Nephron (organoid): ENCODE results near the gene DHDDS.

Experiments
- H3K27ac Mint-ChIP-seq, 3 experiments: 2 replicates each; pipeline ENCODE4 v1.8.0; 2020; ENCODE audit warnings: mixed read lengths in 3 of 3, mild to moderate bottlenecking in 2 of 3, moderate library complexity in 1 of 3
- H3K27me3 Mint-ChIP-seq: 2 replicates; pipeline ENCODE4 v1.8.0; 2021; ENCODE audit warnings: low read depth, mild to moderate bottlenecking, moderate library complexity, mixed read lengths
- H3K36me3 Mint-ChIP-seq: 2 replicates; pipeline ENCODE4 v1.8.0; 2020; ENCODE audit warnings: low read depth, mixed read lengths
- H3K4me1 Mint-ChIP-seq: 2 replicates; pipeline ENCODE4 v1.8.0; 2020; ENCODE audit warnings: mixed read lengths
- H3K4me3 Mint-ChIP-seq, 3 experiments: 2 replicates each; pipeline ENCODE4 v1.8.0; 2020; ENCODE audit warnings: mild to moderate bottlenecking in 3 of 3, mixed read lengths in 3 of 3, moderate library complexity in 2 of 3
- H3K9me3 Mint-ChIP-seq: 2 replicates; pipeline ENCODE4 v1.8.0; 2020; ENCODE audit warnings: mixed read lengths
- TF ChIP-seq, protein P1 (sequence below), 3 experiments: fragments of 200-600 bp; sonication (generic); IDR thresholded peaks; one replicate each; pipeline ENCODE4 v1.5.0; 2021; ENCODE audit warnings: antibody characterized with exemption in 3 of 3; ENCODE audit not compliant: unreplicated experiment in 3 of 3

The DHDDS gene

DNA sequence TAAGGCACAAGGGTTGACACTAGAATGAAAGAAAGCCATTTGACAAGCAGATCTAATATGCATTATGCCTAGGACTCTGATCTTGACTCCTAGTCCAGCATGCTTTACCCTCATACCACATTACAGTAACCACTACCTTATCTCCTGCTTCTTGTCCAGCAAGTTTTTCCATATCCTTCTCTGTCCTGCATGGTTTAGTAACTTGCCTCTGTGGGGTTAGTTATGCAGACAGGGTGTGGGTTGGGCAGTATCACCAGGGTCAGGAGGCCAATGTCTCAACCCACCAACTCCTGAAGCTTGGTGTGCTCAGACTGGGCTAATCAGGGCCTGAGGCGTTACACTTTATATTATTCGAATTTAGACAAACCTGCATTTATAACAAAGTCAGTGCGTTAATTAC, 18.8 kb downstream of the DHDDS start:
- TF ChIP-seq, protein P1, sequence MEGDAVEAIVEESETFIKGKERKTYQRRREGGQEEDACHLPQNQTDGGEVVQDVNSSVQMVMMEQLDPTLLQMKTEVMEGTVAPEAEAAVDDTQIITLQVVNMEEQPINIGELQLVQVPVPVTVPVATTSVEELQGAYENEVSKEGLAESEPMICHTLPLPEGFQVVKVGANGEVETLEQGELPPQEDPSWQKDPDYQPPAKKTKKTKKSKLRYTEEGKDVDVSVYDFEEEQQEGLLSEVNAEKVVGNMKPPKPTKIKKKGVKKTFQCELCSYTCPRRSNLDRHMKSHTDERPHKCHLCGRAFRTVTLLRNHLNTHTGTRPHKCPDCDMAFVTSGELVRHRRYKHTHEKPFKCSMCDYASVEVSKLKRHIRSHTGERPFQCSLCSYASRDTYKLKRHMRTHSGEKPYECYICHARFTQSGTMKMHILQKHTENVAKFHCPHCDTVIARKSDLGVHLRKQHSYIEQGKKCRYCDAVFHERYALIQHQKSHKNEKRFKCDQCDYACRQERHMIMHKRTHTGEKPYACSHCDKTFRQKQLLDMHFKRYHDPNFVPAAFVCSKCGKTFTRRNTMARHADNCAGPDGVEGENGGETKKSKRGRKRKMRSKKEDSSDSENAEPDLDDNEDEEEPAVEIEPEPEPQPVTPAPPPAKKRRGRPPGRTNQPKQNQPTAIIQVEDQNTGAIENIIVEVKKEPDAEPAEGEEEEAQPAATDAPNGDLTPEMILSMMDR (IDR thresholded peaks at IDR 0.05; ENCODE audit: unreplicated experiment in 3 of 3) = no peak
- Mint-ChIP-seq H3K4me3 (no peak overlapping the region), H3K36me3 (peaks cover 61% of the 10 kb centered on the region), H3K27ac (no peak overlapping the region), H3K9me3 (no peaks in the 10 kb centered on the region), H3K4me1 (no peaks in the 10 kb centered on the region), H3K27me3 (no peaks in the 10 kb centered on the region)

DNA sequence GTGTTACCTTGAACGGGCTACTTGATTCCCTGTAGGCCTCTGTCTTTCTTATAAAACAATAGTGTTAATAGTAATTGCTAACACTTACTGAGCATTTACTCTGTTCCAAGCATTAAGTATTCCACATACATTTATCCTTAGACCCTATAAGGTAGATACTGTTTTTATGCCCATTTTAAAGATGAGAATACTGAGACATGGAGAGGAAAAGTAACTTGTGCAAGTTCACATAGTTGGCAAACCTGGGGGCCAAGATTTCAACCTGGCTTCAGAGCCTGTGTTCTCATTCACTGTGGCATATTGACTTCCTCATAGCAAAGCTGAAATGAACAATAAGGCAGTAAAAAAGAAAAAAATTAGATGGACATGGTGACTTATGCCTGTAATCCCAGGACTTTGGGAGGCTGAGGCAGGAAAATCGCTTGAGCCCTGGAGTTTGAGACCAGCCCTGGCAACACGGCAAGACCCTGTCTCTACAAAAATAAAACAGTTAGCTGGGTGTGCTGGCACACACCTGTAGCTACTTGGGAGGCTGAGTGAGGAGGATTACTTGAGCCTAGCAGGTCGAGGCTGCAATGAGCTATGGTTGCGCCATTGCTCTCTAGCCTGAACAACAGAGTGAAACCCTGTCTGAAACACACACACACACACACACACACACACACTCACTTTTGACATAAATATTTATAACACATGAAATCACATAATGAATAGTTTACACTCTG, 20.5 kb downstream of the DHDDS start:
- no peaks in the 10 kb centered on the region for H3K9me3 Mint-ChIP-seq
- TF ChIP-seq, protein P1 (IDR thresholded peaks at IDR 0.05; ENCODE audit: unreplicated experiment in 3 of 3) = no peak
- no peak overlapping the region for H3K27ac Mint-ChIP-seq
- H3K27me3 Mint-ChIP-seq = no peaks in the 10 kb centered on the region
- peaks cover 54% of the 10 kb centered on the region for H3K36me3 Mint-ChIP-seq
- no peaks in the 10 kb centered on the region for H3K4me1 Mint-ChIP-seq
- H3K4me3 Mint-ChIP-seq = no peak overlapping the region

DNA sequence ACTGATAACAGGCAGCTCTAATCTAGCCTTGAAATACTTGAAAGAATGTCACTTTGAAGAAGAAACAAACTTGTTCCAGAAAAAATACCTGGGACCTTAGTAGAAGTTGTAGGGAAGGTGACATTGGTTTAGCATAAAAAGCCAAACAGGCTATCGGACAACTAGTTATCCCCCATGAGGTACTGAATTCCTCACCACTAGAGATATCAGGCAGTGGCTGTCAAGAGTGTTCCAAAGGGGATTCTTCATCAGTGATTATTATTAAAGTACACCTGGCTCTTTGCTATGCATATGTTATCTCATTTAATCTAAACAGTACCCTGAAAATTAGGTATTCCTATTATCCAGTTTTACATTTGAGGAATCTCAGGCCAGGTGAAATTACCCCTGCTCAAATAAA, 27.0 kb downstream of the DHDDS start:
- TF ChIP-seq, protein P1 (IDR thresholded peaks at IDR 0.05; ENCODE audit: unreplicated experiment in 3 of 3) = no peak
- Mint-ChIP-seq H3K27me3 (no peaks in the 10 kb centered on the region), H3K4me1 (no peaks in the 10 kb centered on the region), H3K27ac (no peak overlapping the region), H3K4me3 (no peak overlapping the region), H3K36me3 (peaks cover 52% of the 10 kb centered on the region), H3K9me3 (no peaks in the 10 kb centered on the region)

DNA sequence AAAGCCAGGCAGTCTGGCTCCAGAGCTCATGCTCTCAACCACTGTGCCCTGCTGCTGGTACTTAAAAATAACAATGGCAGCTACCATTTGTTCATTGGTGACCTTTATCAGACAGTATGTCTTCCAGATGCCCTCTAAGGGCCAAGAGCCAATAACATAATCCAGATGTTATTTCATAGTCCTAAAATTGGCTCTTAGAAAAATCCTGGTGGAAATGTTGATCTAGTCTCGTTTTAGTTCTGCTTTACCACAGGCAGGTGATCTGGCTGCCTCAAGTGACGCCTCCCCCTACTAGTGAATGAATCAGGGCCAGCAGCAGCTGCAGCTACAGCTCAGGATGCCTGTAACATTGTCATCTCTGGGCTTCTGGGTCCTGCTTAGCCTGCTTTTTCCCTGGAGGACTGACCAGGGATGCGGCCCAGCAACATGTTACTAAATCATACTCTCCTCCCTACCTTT, 27.5 kb downstream of the DHDDS start:
- no peaks in the 10 kb centered on the region for H3K9me3 Mint-ChIP-seq
- no peak overlapping the region for H3K4me3 Mint-ChIP-seq
- no peak overlapping the region for H3K27ac Mint-ChIP-seq
- TF ChIP-seq, protein P1 (IDR thresholded peaks at IDR 0.05; ENCODE audit: unreplicated experiment in 3 of 3) = no peak
- H3K27me3 Mint-ChIP-seq = no peaks in the 10 kb centered on the region
- H3K36me3 Mint-ChIP-seq = peaks cover 54% of the 10 kb centered on the region
- H3K4me1 Mint-ChIP-seq = no peaks in the 10 kb centered on the region

DNA sequence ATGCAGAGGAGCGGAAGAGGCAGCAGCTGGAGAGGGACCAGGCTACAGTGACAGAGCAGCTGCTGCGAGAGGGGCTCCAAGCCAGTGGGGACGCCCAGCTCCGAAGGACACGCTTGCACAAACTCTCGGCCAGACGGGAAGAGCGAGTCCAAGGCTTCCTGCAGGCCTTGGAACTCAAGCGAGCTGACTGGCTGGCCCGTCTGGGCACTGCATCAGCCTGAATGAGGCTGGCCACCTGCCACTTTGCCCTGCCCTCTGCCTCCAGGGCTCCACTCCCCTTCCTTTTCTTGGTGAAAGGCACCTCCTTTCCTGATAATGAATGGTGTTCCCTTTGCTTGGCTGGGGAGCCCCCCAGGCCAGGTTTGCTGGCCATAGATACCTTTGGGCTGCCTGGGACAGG, 36.8 kb downstream of the DHDDS start:
- peak overlapping the region in 2 of 3 experiments; percentile 14 to 45 for H3K4me3 Mint-ChIP-seq
- no peaks in the 10 kb centered on the region for H3K9me3 Mint-ChIP-seq
- peaks cover 48% of the 10 kb centered on the region for H3K4me1 Mint-ChIP-seq
- TF ChIP-seq, protein P1 (IDR thresholded peaks at IDR 0.05; ENCODE audit: unreplicated experiment in 3 of 3) = no peak
- no peaks in the 10 kb centered on the region for H3K27me3 Mint-ChIP-seq
- H3K36me3 Mint-ChIP-seq = peaks cover 50% of the 10 kb centered on the region
- peak overlapping the region in 1 of 3 experiments; percentile 11 for H3K27ac Mint-ChIP-seq

DNA sequence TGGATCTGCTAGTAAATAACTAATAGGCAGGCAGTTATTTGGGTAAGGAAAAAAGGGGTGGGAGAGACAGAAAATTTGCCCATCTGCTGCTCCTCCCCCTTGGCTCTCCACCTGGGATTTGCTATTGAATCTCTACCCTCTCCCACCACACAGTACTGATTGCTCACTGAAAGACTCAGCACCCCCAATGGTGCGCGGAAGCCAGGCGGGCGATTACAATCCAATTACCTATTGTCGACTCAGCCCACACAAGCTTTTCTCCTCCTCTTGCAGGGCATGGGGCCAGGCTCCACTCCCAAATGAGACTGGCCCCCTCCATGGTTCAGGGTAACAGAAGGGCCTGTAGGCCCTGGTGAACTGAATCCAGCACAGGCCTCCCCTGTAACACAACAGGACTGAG, 37.4 kb downstream of the DHDDS start:
- Mint-ChIP-seq H3K27ac (peak overlapping the region in 1 of 3 experiments; percentile 8), H3K4me3 (peak overlapping the region in 2 of 3 experiments; percentile 34 to 49), H3K27me3 (no peaks in the 10 kb centered on the region), H3K36me3 (peaks cover 53% of the 10 kb centered on the region), H3K4me1 (peaks cover 54% of the 10 kb centered on the region), H3K9me3 (no peaks in the 10 kb centered on the region)
- TF ChIP-seq, protein P1 (IDR thresholded peaks at IDR 0.05; ENCODE audit: unreplicated experiment in 3 of 3) = no peak
